Uterus (tissue), 2 donors: ENCODE measurements around the gene ROBO2.

ENCODE experiments used
- CTCF ChIP-seq, 4 experiments: fragments of 200-600 bp in 2 of 4; fragments of 450-650 bp in 2 of 4; sonication (generic) in 2 of 4; IDR thresholded peaks; one replicate each; pipeline ENCODE4 v1.5.1; 2016 to 2019; ENCODE audit warnings: antibody characterized with exemption in 4 of 4, mild to moderate bottlenecking in 2 of 4, moderate library complexity in 1 of 4
- POLR2A ChIP-seq, 2 donors: fragments of 450-650 bp; IDR thresholded peaks; one replicate each; pipeline ENCODE4 v1.6.1; 2016; ENCODE audit warnings: antibody characterized with exemption in 2 of 2, mild to moderate bottlenecking in 1 of 2, moderate library complexity in 1 of 2

GRCh38 chr3:77668376-77668775, 628.5 kb downstream of the ROBO2 start:
- TF ChIP-seq CTCF (IDR thresholded peaks at IDR 0.05) = no peak
- TF ChIP-seq POLR2A (IDR thresholded peaks at IDR 0.05) = no peak
